Neural cell (in vitro differentiated cells): ENCODE results near the gene COMMD4. TPM values are rescaled to one million over a fixed set of nuclear protein-coding genes. Genes with fewer than 3 reads are reported as not detected.

Source experiments
- polyA plus RNA-seq: library from polyadenylated mRNA; depleted of rRNA; stranded (reverse); fragments of >200 nt; gene quantifications from 2 replicates; pipeline ENCODE4 v1.2.3, GENCODE V29; 2014
- small RNA-seq, 3 experiments: library from RNA; depleted of rRNA; stranded (forward); fragments of <200 nt; gene quantifications; one replicate each; pipeline ENCODE3, GENCODE V24; 2012

COMMD4 gene
- polyA plus RNA-seq, 1 donor from 2014 or later: 103 TPM

Small RNA genes within 50 kb of the gene (small RNA-seq; reads per million reads assigned to genes)
- 0 reads per million in 3 experiments for gene RN7SL327P

Other genes starting within 250 kb of the COMMD4 start
- 0.44 TPM in 1 of 2 replicates, not detected in the other for gene C15orf39, start 134.2 kb upstream of the COMMD4 start, polyA plus RNA-seq
- gene GOLGA6C, start 77.7 kb upstream of the COMMD4 start, polyA plus RNA-seq: not detected in 2 replicates
- 0.12 TPM in 1 of 2 replicates, not detected in the other for gene GOLGA6D, start 53.2 kb upstream of the COMMD4 start, polyA plus RNA-seq
- 18.6 and 21.7 TPM in 2 replicates for gene NEIL1, start 11.0 kb downstream of the COMMD4 start, polyA plus RNA-seq
- gene MAN2C1, start 32.5 kb downstream of the COMMD4 start, polyA plus RNA-seq: 261 and 340 TPM in 2 replicates
- gene SIN3A, start 115.6 kb downstream of the COMMD4 start, polyA plus RNA-seq: 11.5 and 13.7 TPM in 2 replicates
- 24.0 and 33.1 TPM in 2 replicates for gene PTPN9, start 243.3 kb downstream of the COMMD4 start, polyA plus RNA-seq